NOMO-1 (cell line): ENCODE data around the gene SLFN14.
A peak's percentile ranks its signal among the peaks of the same experiment; 100 is the strongest.
"Not testable (repeated sequence)": the region's sequence is repeated elsewhere in the genome, so short reads cannot be mapped to it uniquely, and the experiment has no call there.

Experiments
- DNase-seq, 2 experiments: peaks; one replicate each; lab custom pipeline; 2025; ENCODE audit not compliant: unreplicated experiment in 2 of 2; lab: John Stamatoyannopoulos, UW

SLFN14 gene

GRCh38 chr17:35560703-35561102, at the start of gene SLFN14:
SLFN14 (minus strand) TSS chr17:35560819; CDS start chr17:35558062, 2,757 bp downstream.
- DNase-seq, result no peak

DNA sequence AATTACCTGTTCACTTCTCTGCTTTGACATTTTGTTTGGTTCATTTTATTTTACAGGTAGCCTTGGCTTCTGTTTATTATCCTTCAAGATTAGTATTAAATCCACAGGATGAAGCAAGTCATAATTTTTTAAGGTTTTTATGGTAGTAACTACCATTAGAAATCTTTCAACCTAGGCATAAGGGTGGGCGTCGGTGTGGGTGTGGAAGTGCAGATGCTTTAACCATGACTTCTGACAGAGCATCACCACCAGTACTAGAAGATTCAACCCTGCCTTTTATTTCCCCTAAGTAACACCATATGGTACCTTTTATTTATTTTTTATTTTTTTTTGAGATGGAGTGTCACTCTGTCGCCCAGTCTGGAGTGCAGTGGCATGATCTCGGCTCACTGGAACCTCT, 49.2 kb upstream of the SLFN14 start:
- DNase-seq, result no peak

DNA sequence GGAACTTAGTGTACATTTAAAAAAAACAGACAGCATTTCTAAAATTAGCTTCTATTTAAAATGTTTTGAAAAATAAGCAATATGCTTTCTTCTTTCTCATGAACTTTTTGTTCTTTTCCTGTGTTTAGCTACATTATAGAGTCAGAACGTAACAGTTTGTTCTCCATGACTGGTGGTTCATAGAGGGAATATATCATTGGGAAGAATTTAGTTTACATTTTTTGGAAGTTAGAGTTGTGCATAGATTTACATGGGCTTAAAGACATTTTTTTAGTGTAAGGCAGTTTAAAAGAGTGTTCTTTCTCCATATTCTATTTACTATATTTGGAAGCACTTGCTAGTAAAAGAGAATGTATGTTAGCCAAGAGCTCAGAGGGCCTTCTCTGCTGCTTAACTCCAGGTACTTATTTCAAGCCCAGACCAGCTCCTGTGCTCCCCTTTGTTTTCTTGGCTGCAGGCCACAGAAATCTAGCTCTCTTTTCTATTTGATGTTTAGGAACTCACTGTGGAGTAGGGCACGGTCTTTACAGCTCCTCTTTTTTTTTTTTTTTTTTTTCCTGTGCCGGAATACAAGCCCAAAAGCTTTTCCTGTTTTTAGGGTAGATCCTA, 46.7 kb upstream of the SLFN14 start:
- no peak for DNase-seq

GRCh38 chr17:35605678-35606077, 45.1 kb upstream of the SLFN14 start:
- DNase-seq, result no peak

DNA sequence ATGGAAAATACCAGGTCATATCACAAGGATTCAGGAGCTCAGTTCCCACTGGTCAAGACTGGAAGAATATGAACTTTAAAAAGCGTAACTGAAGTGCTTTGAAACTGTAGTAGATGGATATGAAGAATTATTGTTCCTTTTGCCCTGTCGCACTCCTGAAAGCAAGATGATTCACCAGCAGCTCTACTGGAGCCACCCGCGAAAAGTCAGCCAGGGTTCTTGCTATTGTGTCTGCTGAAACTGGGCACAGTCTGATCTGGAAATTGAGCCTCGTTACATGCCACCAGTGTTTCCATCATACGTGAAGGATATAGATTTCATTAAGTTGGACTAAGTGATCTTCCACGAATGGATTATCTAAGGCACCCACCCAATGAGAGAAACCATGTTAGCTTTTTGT, 43.1 kb upstream of the SLFN14 start:
- DNase-seq, result no peak

DNA sequence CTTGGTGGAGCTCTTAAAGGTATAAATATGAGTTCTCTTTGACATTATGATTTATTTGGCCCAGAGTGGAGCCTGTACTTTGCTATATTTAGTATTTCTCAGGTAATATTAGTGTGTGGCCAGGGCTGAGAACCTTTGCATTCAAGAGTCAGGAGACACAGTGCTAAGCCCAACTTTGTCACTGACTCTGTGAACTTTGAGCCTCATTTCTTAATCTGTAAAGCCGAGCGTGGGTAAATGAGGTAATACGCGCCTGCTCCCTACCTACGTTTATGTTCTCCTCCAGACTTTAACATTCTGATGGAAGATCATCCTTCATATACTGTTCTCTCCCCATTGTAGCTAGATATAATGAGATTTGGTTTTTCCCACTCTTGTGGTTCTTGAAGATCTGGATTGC, 37.0 kb upstream of the SLFN14 start:
- DNase-seq, result no peak

- no peak for DNase-seq
Measured at GRCh38 chr17:35596530-35597233, 36.1 kb upstream of the SLFN14 start.

DNA sequence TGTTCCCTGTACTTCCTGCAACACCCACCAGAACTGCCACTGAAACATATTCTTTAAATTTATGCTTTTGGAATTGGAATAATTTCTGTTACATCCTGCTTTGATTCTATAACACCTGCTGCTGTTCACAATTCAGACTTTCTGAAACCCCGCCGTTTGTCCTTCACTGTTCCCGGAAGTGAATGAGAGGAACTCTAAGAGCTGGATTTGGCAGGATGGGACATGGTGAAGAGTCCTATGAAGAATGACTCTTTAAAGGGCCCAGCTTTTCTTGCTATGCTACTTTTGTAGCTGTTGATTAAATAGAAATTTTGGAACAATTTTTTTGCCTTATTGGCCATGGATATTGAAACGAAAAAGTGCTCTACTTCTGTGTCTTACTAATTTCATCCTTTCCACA, 35.5 kb upstream of the SLFN14 start:
- no peak for DNase-seq

- DNase-seq, result no peak
Measured at GRCh38 chr17:35588196-35588920, 27.7 kb upstream of the SLFN14 start.

- peak; percentile 93 to 97 for DNase-seq
Measured at GRCh38 chr17:35587074-35587961, 26.7 kb upstream of the SLFN14 start, which contains the start of gene AP2B1. AP2B1 (plus strand) TSS chr17:35587322; CDS start chr17:35594031, 6,709 bp downstream.

DNA sequence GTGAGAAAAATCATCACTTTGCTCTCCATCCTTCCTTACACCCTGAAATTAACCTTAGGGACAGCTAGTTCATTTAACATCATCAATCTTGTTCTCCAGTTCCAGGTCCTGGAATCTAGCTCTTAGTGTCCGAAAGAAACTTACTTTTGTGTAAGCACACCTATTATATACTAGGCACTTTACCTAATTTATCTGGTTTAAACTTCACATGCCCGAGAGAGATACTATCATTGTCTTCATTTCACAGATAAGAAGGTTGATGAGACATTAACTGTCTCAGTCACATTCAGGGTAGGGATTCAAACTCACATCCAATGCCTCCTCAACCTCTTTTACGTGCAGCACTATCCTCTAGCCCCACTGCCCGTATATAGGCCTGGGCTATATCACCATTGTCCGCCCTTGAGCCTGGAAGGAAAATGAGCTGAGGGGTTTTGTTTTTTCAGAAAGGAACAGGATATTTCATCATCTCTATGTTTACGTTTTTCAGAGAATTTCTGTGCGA, 26.0 kb upstream of the SLFN14 start:
- no peak for DNase-seq

- DNase-seq, result no peak
Measured at GRCh38 chr17:35584061-35584460, 23.4 kb upstream of the SLFN14 start.

DNA sequence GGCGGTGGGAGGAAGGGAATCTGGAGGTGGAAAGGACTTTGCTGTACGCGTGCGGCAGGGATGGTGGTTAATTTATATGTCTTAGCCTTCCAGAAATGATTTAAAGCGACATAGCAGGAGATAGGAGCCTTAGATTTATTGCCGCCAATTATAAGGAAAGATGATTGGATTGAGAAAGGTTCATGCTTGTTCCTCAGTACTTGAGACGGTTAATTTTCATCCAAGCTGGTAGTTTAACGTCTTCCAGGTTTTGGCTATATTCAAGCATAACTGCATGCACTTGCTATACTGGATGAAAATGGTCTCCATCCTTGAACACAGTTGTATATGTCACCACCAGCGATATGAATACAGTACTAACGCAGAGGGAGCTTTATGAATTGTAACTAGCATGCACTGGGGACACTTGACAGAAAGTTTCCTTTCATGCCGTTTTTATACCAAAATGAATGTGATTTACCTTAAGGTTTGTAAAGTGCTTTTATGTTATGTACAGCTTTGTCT, 18.4 kb upstream of the SLFN14 start:
- DNase-seq, result peak in 1 of 2 experiments; percentile 31

DNA sequence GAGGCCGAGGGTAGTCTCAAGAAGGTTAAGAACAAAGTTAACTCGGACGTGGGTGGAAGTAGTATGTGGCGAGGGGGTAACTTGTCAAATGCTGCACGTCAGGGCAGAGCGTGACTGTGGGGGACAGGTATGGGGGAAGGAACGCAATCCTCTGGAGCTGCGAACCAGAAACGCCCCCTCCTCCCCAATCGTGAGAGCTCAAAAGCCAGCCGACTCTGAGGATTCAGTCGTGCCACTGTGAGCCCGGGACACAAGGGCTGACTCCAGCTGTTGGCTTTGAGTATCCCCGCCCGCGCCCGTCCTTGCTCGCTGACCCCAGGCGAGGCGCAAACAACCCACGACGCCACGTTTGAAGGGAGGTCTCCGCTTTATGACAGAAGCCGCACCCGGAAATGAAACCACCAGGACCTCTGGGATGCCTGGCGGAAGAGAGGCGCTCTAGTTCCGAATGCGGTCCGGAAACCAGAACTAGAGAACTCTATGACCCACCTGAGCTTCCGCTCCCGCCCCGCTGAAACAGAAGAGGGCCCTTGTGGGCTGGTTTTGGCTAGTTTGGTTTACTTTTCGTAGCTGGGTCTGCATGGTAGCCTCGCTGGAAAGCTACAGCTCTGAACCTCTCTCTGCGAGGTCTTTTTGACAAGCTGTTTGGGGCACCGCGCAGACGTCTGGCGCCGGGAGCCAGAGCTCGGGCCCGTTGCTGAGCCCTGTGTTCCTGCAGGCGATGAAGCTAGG, 17.7 kb upstream of the SLFN14 start, which contains the start of gene PEX12:
TSS of gene PEX12 (minus strand) at position 375 of the 732 bp plus-strand sequence. CDS start 550 bp downstream, outside the sequence.
- DNase-seq, result peak; percentile 90 to 94

DNA sequence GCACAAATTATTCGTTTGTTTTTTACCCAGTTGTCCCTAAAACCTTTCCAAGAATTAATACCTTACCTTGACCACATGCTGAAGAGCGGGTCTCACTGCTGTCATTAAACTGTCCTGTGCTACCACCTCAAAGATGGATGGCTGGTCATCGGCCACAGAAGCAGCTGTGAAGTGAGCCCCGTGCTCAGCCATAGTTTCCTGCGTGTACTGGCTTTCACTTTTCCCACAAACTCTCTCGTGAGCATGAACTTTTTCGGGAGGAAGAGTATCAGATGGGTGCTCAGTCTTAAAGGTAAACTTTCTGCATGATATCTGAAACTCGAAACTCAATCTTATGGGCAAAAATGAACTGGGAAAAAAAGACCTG, 17.2 kb upstream of the SLFN14 start:
- DNase-seq, result peak in 1 of 2 experiments; percentile 18

DNA sequence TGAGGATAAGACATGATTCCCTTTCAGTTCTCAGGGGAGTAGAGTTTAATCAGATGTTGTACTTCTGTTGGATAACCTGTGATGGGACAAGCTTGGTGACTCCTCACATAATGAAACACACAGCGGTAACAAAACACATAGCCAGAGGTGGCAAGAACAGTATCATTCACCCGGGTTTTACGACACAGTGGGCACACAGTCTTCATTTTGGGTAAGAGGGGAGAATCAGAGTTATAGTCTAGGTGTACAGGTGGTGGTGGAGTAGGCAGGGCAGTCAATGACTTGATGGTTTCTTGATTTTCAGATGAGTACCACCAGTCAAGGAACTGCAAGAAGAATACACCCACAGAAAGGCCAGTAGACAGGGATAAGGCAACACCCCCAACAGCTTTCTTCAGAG, 15.1 kb upstream of the SLFN14 start:
- no peak for DNase-seq

DNA sequence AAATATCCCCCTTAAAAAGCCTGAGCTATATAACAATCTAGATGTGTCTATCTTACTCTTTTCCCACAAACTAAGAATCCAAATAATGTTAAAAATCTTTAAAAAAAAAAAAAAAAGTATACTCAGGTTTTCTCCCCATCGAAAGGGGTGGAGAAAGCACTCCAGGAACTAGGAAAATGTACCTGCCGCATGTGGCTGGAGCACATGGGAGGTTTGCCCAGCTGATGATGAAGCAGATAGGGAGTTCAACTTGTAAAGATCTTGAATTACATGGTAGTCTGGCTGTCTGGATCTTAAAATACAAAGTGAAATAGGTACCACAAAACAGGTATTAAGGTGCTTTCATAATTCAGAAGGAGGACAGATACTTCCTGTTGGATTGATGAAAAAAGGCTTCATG, 8.8 kb upstream of the SLFN14 start:
- no peak for DNase-seq

- peak in 1 of 2 experiments; percentile 7 for DNase-seq
Measured at GRCh38 chr17:35568561-35568960, 7.9 kb upstream of the SLFN14 start.

DNA sequence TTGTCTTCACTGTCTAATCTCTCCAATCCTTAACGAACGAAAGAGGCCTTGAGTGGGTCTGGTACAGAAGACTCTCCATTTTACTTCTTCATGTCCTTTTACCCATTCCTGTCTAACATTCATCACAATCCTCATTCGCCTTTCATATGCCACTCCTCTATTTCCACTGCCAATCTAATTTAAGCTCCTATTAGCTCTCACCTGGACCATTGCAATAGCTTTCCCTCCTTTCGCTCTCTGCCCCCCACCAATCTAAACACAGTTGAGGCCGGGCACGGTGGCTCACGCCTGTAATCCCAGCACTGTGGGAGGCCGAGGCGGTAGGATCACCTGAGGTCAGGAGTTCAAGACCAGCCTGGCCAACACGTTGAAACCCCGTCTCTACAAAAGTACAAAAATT, 6.3 kb upstream of the SLFN14 start:
- no peak for DNase-seq

DNA sequence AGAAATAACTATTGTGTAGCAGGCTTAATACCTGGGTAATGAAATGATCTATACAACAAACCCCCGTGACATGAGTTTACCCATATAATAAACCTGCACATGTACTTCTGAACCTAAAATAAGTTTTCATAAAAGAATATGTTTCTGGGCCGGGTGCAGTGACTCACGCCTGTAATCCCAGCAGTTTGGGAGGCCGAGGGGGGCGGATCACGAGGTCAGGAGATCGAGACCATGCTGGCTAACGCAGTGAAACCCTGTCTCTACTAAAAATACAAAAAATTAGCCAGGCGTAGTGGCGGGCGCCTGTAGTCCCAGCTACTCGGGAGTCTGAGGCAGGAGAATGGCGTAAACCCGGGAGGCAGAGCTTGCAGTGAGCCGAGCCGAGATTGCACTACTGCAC, 2.6 kb upstream of the SLFN14 start:
- not testable (repeated sequence) for DNase-seq
